GM21447 (cell line): ENCODE results near the gene EIF5A.

ENCODE experiments used
- ATAC-seq: cut with Tn5 transposase; IDR thresholded peaks from one replicate; pipeline ENCODE4 v1.9.1; 2021; ENCODE audit not compliant: unreplicated experiment

EIF5A gene

GRCh38 chr17:7306911-7307685 lies at the start of gene EIF5A:
EIF5A (plus strand) TSS chr17:7307628; CDS start chr17:7309636, 2,008 bp downstream.
- ATAC-seq, result peak; percentile 66

GRCh38 chr17:7258731-7259554 lies 48.5 kb upstream of the EIF5A start:
- ATAC-seq, result no peak

GRCh38 chr17:7259555-7259889 lies 47.9 kb upstream of the EIF5A start:
- no peak for ATAC-seq

- no peak for ATAC-seq
These were observed 47.3 kb upstream of the EIF5A start for GRCh38 chr17:7260151-7260550.

GRCh38 chr17:7260651-7261378 lies 46.6 kb upstream of the EIF5A start:
- ATAC-seq, result no peak

GRCh38 chr17:7261379-7262191 lies 45.8 kb upstream of the EIF5A start:
- no peak for ATAC-seq

- no peak for ATAC-seq
These were observed 45.1 kb upstream of the EIF5A start, which contains the start of gene CLDN7 for GRCh38 chr17:7262192-7262934. CLDN7 (minus strand) TSS chr17:7262478; CDS start chr17:7262043, 435 bp downstream.

GRCh38 chr17:7262935-7263800 lies 44.3 kb upstream of the EIF5A start:
- ATAC-seq, result no peak

- ATAC-seq, result no peak
These were observed 43.7 kb upstream of the EIF5A start for GRCh38 chr17:7263801-7264078.

- no peak for ATAC-seq
These were observed 40.6 kb upstream of the EIF5A start for GRCh38 chr17:7266784-7267183.

GRCh38 chr17:7279448-7279847 lies 28.0 kb upstream of the EIF5A start:
- ATAC-seq, result no peak

GRCh38 chr17:7280519-7281073 lies 26.8 kb upstream of the EIF5A start:
- peak; percentile 57 for ATAC-seq

GRCh38 chr17:7281074-7281952 lies 26.1 kb upstream of the EIF5A start, which contains the start of gene SLC2A4:
SLC2A4 (plus strand) TSS chr17:7281718; CDS start chr17:7281935, 217 bp downstream.
- ATAC-seq, result peak; percentile 52

- no peak for ATAC-seq
These were observed 25.3 kb upstream of the EIF5A start for GRCh38 chr17:7281953-7282751.

- ATAC-seq, result no peak
These were observed 24.6 kb upstream of the EIF5A start for GRCh38 chr17:7282752-7283321.

- ATAC-seq, result no peak
These were observed 23.8 kb upstream of the EIF5A start for GRCh38 chr17:7283471-7284216.
